Measurements from ENCODE around the gene DMAC2.
A peak's percentile ranks its signal among the peaks of the same experiment; 100 is the strongest.

The DMAC2 gene

DNA sequence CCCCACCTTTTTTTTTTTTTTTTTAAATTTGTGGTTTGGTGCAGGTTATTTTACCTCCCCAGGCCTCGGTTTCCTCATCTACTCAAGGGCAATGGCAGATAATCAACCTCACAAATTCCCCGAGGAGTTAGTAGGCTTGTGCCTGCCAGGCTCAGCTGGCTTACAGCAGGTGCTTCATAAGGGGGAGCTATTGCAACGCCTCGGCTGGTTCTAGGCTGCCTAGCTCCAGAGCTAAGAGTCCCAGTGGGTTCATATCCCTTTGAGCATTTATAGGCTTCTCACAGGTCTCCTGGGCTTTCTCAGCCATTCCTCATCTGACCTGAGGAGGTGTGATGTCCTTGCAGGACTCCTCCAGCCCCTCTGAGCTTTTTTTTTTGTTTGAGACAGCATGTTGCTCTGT is 31.5 kb downstream of the DMAC2 start:
- H3K4me1 Mint-ChIP-seq: peaks cover 11% of the 10 kb centered on the region
- H3K9me3 Mint-ChIP-seq: no peaks in the 10 kb centered on the region
- peaks cover 6% of the 10 kb centered on the region for H3K36me3 Mint-ChIP-seq (ENCODE audit: low read depth)
- no peak for DNase-seq
- peaks cover 2% of the 10 kb centered on the region for H3K27me3 Mint-ChIP-seq (ENCODE audit: low read depth, poor library complexity)
- H3K27ac Mint-ChIP-seq: no peak overlapping the region
- H3K4me3 Mint-ChIP-seq: no peak overlapping the region
- TF ChIP-seq, protein P1, sequence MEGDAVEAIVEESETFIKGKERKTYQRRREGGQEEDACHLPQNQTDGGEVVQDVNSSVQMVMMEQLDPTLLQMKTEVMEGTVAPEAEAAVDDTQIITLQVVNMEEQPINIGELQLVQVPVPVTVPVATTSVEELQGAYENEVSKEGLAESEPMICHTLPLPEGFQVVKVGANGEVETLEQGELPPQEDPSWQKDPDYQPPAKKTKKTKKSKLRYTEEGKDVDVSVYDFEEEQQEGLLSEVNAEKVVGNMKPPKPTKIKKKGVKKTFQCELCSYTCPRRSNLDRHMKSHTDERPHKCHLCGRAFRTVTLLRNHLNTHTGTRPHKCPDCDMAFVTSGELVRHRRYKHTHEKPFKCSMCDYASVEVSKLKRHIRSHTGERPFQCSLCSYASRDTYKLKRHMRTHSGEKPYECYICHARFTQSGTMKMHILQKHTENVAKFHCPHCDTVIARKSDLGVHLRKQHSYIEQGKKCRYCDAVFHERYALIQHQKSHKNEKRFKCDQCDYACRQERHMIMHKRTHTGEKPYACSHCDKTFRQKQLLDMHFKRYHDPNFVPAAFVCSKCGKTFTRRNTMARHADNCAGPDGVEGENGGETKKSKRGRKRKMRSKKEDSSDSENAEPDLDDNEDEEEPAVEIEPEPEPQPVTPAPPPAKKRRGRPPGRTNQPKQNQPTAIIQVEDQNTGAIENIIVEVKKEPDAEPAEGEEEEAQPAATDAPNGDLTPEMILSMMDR (IDR thresholded peaks at IDR 0.05): no peak

DNA sequence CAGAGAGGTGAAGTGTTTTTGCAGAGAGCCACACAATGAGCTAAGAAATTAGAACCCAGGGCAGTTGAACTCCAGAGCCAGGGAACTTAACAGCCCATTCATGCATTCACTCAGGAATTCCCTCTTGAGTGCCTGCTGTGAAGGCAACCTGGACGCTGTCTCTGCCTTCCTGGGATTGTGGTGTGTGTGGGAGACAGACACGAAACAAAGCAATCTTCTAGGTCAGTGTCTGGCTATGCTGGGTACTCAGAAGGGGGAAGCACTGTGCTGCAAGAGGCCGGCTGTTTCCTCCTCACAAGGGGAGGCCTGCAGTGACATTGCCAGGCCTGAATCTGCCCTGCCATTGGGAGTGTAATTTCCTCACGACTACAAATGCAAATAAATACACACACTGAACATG is 32.4 kb downstream of the DMAC2 start:
- DNase-seq: no peak
- H3K4me3 Mint-ChIP-seq: no peak overlapping the region
- TF ChIP-seq, protein P1 (IDR thresholded peaks at IDR 0.05): no peak
- H3K36me3 Mint-ChIP-seq (ENCODE audit: low read depth): peaks cover 8% of the 10 kb centered on the region
- peak overlapping the region; percentile 64 for H3K27ac Mint-ChIP-seq
- peaks cover 11% of the 10 kb centered on the region for H3K4me1 Mint-ChIP-seq
- H3K9me3 Mint-ChIP-seq: no peaks in the 10 kb centered on the region
- peaks cover 2% of the 10 kb centered on the region for H3K27me3 Mint-ChIP-seq (ENCODE audit: low read depth, poor library complexity)

DNA sequence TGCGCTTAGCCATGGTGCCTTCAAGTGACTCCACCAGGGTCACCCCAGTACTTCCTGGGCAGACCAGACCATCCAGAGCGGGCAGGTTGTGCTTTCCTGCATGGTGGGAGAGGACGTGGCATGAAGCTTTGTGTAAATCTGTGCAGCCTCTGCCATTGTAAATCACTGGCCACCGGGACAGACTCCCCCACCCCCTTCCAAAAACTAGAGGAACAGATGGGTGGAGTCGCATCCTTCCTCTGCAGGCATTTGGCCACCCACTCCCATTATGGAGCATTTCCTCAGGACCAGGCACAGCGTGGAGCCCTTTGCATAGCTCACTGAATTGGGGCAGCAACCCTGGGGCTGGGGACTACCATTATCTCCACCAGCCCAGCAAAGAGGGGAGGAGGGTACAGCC is 33.9 kb downstream of the DMAC2 start:
- no peak for DNase-seq
- H3K27ac Mint-ChIP-seq: no peak overlapping the region

DNA sequence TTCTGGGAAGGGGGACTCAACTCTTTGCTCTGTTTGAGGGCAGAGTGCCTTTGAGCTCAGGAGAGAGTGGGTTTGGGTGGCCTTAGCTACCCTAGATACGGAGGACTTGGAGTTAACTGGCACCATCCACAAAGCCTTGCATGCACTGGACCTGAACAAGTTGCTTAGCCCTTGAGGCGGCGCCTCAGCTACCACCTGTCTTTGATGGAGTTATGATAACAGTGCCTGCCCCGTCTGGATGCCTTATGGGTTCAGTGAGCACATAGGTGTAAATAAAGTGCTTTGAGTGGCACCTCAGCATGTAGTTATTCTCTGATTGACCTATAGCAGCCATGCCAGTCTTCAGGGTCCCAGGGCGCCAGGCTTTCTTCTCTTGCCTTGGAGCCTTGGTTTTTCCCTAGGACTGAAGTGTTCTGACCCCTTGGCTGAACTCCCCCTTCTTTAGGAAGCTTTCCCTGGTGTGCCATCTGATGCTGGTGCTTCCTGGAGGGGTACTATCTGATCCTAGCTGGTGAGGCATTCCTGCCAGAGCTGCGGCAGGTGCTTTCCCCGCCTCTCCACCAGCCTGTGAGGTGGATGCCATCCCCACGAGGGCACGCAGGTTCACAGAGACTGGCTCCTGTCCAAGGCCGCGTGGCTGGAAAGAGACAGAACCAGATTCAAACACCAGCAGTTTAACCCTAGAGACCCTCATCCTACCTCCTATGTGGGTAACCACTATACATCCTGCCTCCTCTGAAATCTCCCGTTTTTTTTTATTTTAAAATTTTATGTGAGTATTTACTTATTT is 36.3 kb downstream of the DMAC2 start:
- peaks cover 4% of the 10 kb centered on the region for H3K36me3 Mint-ChIP-seq (ENCODE audit: low read depth)
- DNase-seq: no peak
- TF ChIP-seq, protein P1 (IDR thresholded peaks at IDR 0.05): no peak
- no peak overlapping the region for H3K4me3 Mint-ChIP-seq
- H3K27ac Mint-ChIP-seq: no peak overlapping the region
- no peaks in the 10 kb centered on the region for H3K27me3 Mint-ChIP-seq (ENCODE audit: low read depth, poor library complexity)
- H3K9me3 Mint-ChIP-seq: no peaks in the 10 kb centered on the region
- H3K4me1 Mint-ChIP-seq: peaks cover 25% of the 10 kb centered on the region

More for the DNA sequence above, 33.9 kb downstream of the DMAC2 start:
- H3K4me1 Mint-ChIP-seq: peaks cover 11% of the 10 kb centered on the region
- TF ChIP-seq, protein P1 (IDR thresholded peaks at IDR 0.05): no peak
- peaks cover 4% of the 10 kb centered on the region for H3K36me3 Mint-ChIP-seq (ENCODE audit: low read depth)
- no peak overlapping the region for H3K4me3 Mint-ChIP-seq
- H3K27me3 Mint-ChIP-seq (ENCODE audit: low read depth, poor library complexity): peaks cover 2% of the 10 kb centered on the region
- no peaks in the 10 kb centered on the region for H3K9me3 Mint-ChIP-seq

DNA sequence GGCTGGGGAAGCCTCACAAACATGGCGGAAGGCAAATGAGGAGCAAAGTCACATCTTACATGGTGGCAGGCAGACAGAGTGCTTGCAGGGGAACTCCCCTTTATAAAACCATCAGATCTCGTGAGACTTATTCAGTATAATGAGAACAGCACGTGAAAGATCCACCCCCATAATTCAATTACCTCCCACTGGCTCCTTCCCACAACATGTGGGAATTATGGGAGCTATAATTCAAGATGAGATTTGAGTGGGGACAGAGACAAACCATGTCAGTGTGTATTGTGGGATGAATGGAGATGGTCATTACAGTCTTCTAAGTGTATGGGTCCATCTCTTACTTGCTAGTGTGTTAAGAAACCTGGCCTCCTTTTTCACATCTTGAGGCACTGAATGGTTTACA is 37.7 kb downstream of the DMAC2 start:
- TF ChIP-seq, protein P1 (IDR thresholded peaks at IDR 0.05): no peak
- Mint-ChIP-seq H3K36me3 (ENCODE audit: low read depth) (peaks cover 4% of the 10 kb centered on the region), H3K27me3 (ENCODE audit: low read depth, poor library complexity) (no peaks in the 10 kb centered on the region), H3K27ac (no peak overlapping the region), H3K4me3 (no peak overlapping the region), H3K4me1 (peaks cover 27% of the 10 kb centered on the region), H3K9me3 (no peaks in the 10 kb centered on the region)
- no peak for DNase-seq

GRCh38 chr19:41401483-41401882 is 38.2 kb downstream of the DMAC2 start:
- Mint-ChIP-seq H3K4me1 (peaks cover 29% of the 10 kb centered on the region), H3K4me3 (no peak overlapping the region), H3K9me3 (no peaks in the 10 kb centered on the region), H3K27ac (peak overlapping the region; percentile 78), H3K36me3 (ENCODE audit: low read depth) (peaks cover 4% of the 10 kb centered on the region), H3K27me3 (ENCODE audit: low read depth, poor library complexity) (no peaks in the 10 kb centered on the region)
- DNase-seq: no peak
- TF ChIP-seq, protein P1 (IDR thresholded peaks at IDR 0.05): no peak

All from nephron progenitor cell (in vitro differentiated cells).